GM12864 (cell line): ENCODE measurements around the gene CXCL14.

Source experiments
- DNase-seq: peaks from one replicate; pipeline ENCODE4 v3.0.0-alpha.2; 2011; ENCODE audit warnings: low read depth
- H3K4me3 ChIP-seq: 2 replicates; pipeline ENCODE4 v1.5.1; 2011; ENCODE audit warnings: mild to moderate bottlenecking, low read depth, low read length, control low read depth
- TF ChIP-seq, protein P1 (sequence below): IDR thresholded peaks from 2 replicates; pipeline ENCODE4 v1.5.1; 2011; ENCODE audit warnings: low read depth, mild to moderate bottlenecking, moderate library complexity, low read length, control low read depth, inconsistent platforms; ENCODE audit errors: missing control alignments

Gene CXCL14

GRCh38 chr5:135547590-135548254 is 31.1 kb downstream of the CXCL14 start:
- no peak for DNase-seq
- TF ChIP-seq, protein P1, sequence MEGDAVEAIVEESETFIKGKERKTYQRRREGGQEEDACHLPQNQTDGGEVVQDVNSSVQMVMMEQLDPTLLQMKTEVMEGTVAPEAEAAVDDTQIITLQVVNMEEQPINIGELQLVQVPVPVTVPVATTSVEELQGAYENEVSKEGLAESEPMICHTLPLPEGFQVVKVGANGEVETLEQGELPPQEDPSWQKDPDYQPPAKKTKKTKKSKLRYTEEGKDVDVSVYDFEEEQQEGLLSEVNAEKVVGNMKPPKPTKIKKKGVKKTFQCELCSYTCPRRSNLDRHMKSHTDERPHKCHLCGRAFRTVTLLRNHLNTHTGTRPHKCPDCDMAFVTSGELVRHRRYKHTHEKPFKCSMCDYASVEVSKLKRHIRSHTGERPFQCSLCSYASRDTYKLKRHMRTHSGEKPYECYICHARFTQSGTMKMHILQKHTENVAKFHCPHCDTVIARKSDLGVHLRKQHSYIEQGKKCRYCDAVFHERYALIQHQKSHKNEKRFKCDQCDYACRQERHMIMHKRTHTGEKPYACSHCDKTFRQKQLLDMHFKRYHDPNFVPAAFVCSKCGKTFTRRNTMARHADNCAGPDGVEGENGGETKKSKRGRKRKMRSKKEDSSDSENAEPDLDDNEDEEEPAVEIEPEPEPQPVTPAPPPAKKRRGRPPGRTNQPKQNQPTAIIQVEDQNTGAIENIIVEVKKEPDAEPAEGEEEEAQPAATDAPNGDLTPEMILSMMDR: no peak
- H3K4me3 ChIP-seq: no peak overlapping the region

DNA sequence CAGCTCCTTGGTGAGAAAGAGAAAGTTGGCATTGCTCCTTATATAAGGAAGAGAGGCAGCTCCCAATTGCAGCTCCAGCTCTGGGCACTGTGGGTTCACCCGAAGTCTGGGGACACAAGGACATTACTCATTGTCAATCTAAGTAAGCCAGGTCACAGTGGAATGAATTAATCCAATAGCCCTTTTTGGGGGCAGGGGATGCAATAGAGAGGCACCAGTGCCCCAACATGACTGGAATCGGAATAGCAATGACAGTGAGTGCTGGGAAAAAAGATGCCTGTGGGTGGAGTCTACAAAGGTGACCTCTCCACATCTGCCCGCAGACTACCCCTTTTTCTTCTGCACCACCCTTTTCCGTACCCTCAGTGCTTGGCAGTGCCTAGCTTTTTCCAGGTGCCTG is 31.9 kb downstream of the CXCL14 start:
- DNase-seq: no peak
- no peak overlapping the region for H3K4me3 ChIP-seq
- TF ChIP-seq, protein P1: no peak

DNA sequence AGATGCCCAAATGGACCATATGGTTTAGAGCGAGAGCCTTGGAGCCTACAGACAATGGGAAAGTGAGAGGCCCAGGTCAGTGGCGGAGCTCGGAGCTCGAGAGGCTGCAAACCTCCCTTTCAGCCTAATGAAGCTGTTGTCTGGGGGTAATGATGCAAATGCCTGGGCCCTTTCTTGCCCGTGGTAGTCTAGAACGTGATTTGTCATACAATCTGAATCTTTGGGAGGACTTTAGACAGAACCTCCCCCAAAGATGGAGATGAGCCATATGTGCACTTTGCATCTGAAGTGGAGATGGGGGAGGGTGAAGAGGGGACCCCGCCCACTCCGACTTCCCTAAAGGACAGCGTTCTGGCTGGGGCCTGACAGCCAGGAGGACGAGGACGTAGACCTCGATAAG is 32.7 kb downstream of the CXCL14 start:
- no peak overlapping the region for H3K4me3 ChIP-seq
- TF ChIP-seq, protein P1: no peak
- DNase-seq: no peak

- TF ChIP-seq, protein P1: no peak
- no peak overlapping the region for H3K4me3 ChIP-seq
- no peak for DNase-seq
These were observed 33.7 kb downstream of the CXCL14 start for GRCh38 chr5:135545099-135545498.

GRCh38 chr5:135543485-135544304 is 35.1 kb downstream of the CXCL14 start:
- H3K4me3 ChIP-seq: peak overlapping the region; percentile 55
- DNase-seq: no peak
- TF ChIP-seq, protein P1: no peak

DNA sequence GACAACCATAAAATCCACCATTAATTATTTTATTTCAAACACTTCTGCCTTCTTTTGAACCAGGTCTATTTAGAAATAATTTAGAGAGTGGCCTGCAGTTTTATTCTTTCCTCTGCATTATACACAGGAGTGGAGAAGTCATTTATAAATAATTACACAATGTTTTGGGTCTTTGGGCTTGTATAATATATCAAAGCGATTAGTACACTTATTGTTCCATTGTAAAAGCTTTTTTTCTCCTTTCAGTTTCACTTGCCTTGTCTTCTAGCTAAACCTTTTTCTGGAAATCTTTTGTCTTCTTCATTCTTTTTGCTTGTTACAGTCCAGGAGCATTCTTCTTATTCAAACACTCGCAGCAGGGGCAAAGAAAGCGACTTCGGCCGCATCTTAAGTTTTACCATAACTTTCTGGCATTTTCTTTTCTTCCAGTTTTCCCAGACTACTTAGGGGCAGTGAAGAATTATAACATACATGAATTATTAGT is 35.7 kb downstream of the CXCL14 start:
- DNase-seq: no peak
- H3K4me3 ChIP-seq: no peak overlapping the region
- TF ChIP-seq, protein P1: no peak
